Endothelial cell of umbilical vein (primary cell): Measurements from ENCODE around the gene SETD1A. TPM values are rescaled to one million over a fixed set of nuclear protein-coding genes. Genes with fewer than 3 reads are reported as not detected.

Source experiments
- BruUV-seq: library from RNA; stranded (reverse); fragments of 400-500 nt; replicated peaks from 2 replicates; lab custom pipeline; 2021; lab: Mats Ljungman, UMichigan
- CTCF ChIA-PET: fragments of 300-600, 350-600 bp; sonication (Branson Sonifier 250); formaldehyde crosslinking; loops from one replicate; lab custom pipeline; 2021; ENCODE audit warnings: antibody characterized with exemption, inconsistent platforms; lab: Charles Lee
- POLR2A ChIA-PET: fragments of 300-600, 350-600 bp; sonication (Branson Sonifier 250); formaldehyde crosslinking; loops from one replicate; lab custom pipeline; 2021; ENCODE audit warnings: antibody characterized with exemption, inconsistent platforms; lab: Charles Lee
- DNase-seq: peaks from one replicate; pipeline ENCODE4 v3.0.0-alpha.2; 2011; ENCODE audit warnings: low read depth, low spot score
- FAIRE-seq: peaks from 2 replicates; lab custom pipeline; 2011; peaks lifted over from hg19 to GRCh38; lab: Jason Lieb, UNC
- H2AFZ ChIP-seq: 2 replicates; pipeline ENCODE4 v1.6.0; 2012; ENCODE audit warnings: low read depth, low read length, control low read depth, inconsistent platforms
- H3K27ac ChIP-seq: 2 replicates; pipeline ENCODE4 v1.5.1; 2011; ENCODE audit warnings: low read depth, mild to moderate bottlenecking, control low read depth, low read length, moderate library complexity; ENCODE audit not compliant: insufficient read depth
- H3K27me3 ChIP-seq, 2 experiments: 2 replicates each; pipeline versions ENCODE4 v1.6.0 to v1.6.1; 2011; ENCODE audit warnings: low read length in 2 of 2, mixed read lengths in 1 of 2; ENCODE audit not compliant: control insufficient read depth in 2 of 2, insufficient read depth in 2 of 2
- H3K36me3 ChIP-seq, 2 experiments: 2 replicates in 1 of 2; 3 replicates in 1 of 2; pipeline ENCODE4 v1.5.1; 2011; ENCODE audit warnings: low read length in 2 of 2, mild to moderate bottlenecking in 1 of 2, moderate library complexity in 1 of 2; ENCODE audit not compliant: control insufficient read depth in 2 of 2, insufficient read depth in 2 of 2; ENCODE audit errors: extremely low read depth in 1 of 2
- H3K4me1 ChIP-seq: 3 replicates; pipeline ENCODE4 v1.5.1; 2011; ENCODE audit warnings: mild to moderate bottlenecking, low read length; ENCODE audit not compliant: control insufficient read depth, insufficient read depth; ENCODE audit errors: extremely low read depth
- H3K4me2 ChIP-seq: 2 replicates; pipeline ENCODE4 v1.6.1; 2011; ENCODE audit warnings: low read length, control low read depth, mixed read lengths; ENCODE audit not compliant: insufficient read depth
- H3K4me3 ChIP-seq, 3 experiments: fragments of 200-600 bp in 1 of 3; sonication (generic), shearing (Covaris generic) in 1 of 3; replicated peaks in 1 of 3; 2 replicates each; pipeline ENCODE4 v1.5.1; 2011 to 2016; ENCODE audit warnings: control low read depth in 3 of 3, low read length in 3 of 3, mild to moderate bottlenecking in 2 of 3, inconsistent platforms in 1 of 3, low read depth in 1 of 3, moderate library complexity in 1 of 3; ENCODE audit not compliant: insufficient read depth in 1 of 3
- H3K79me2 ChIP-seq: 2 replicates; pipeline ENCODE4 v1.6.0; 2012; ENCODE audit warnings: low read length, inconsistent platforms; ENCODE audit not compliant: control insufficient read depth, insufficient read depth
- H3K9ac ChIP-seq: replicated peaks from 2 replicates; pipeline ENCODE3; 2011; ENCODE audit warnings: low read length, control low read depth; ENCODE audit not compliant: insufficient read depth; ENCODE audit errors: extremely low read depth
- H3K9me1 ChIP-seq: replicated peaks from 3 replicates; pipeline ENCODE4 v1.6.0; 2011; ENCODE audit warnings: mild to moderate bottlenecking, low read length; ENCODE audit not compliant: control insufficient read depth, insufficient read depth; ENCODE audit errors: extremely low read depth
- H3K9me3 ChIP-seq: replicated peaks from 2 replicates; pipeline ENCODE4 v1.5.1; 2012; ENCODE audit warnings: low read length, inconsistent platforms; ENCODE audit not compliant: control insufficient read depth, insufficient read depth
- H4K20me1 ChIP-seq: replicated peaks from 2 replicates; pipeline ENCODE3; 2011; ENCODE audit warnings: mild to moderate bottlenecking, low read length; ENCODE audit not compliant: control insufficient read depth, insufficient read depth; ENCODE audit errors: extremely low read depth
- CTCF ChIP-seq, 2 donors: IDR thresholded peaks; 1 replicate in 1 of 2; 2 replicates in 1 of 2; pipeline ENCODE4 v1.5.1; 2011; ENCODE audit warnings: low read length in 2 of 2, mild to moderate bottlenecking in 2 of 2, moderate library complexity in 2 of 2, control low read depth in 1 of 2, inconsistent platforms in 1 of 2, low read depth in 1 of 2; ENCODE audit not compliant: insufficient read depth in 1 of 2; ENCODE audit errors: extremely low read depth in 1 of 2
- MAX ChIP-seq: IDR thresholded peaks from 2 replicates; pipeline ENCODE4 v1.6.1; 2011; ENCODE audit not compliant: insufficient read depth, insufficient read length
- MYC ChIP-seq: IDR thresholded peaks from one replicate; pipeline ENCODE4 v1.6.1; 2011; ENCODE audit warnings: mild to moderate bottlenecking, low read depth, low read length
- dilution Hi-C: fragments of 300-500 bp; cut with MboI; formaldehyde crosslinking; loops from one replicate; pipeline ENCODE4 v1.15.0; 2019; ENCODE audit warnings: low sequenced_read_pairs; ENCODE audit not compliant: extremely low pct_ligation_motif_present
- intact Hi-C: fragments of 100-400 bp; cut with micrococcal nuclease; formaldehyde crosslinking; loops from one replicate; pipeline ENCODE4 v1.10.0; 2022
- polyA plus RNA-seq, 4 experiments: library from polyadenylated mRNA; depleted of rRNA in 3 of 4; stranded (reverse) in 3 of 4; unstranded in 1 of 4; fragments of >200 nt; gene quantifications; 2 replicates each; pipeline versions ENCODE4 v1.2.1 to v1.2.3, GENCODE V29; 2011 to 2012; ENCODE audit warnings: missing spikeins in 1 of 4
- total RNA-seq: library from RNA; stranded (reverse); gene quantifications from 2 replicates; pipeline ENCODE4 v1.2.3, GENCODE V29; 2021

The SETD1A gene
- total and polyA plus RNA-seq, 2 donors (not counting 3 experiments of a cell fraction or from before 2014, with no cell fraction given) = 3.5 to 21.3 TPM

GRCh38 chr16:30977502-30977901, 19.9 kb downstream of the SETD1A start:
- DNase-seq (no peak), FAIRE-seq (no peak)
- Histone ChIP-seq H3K9me1 (no peaks in the 10 kb centered on the region), H3K4me1 (no peaks in the 10 kb centered on the region), H3K4me2 (no peak overlapping the region), H4K20me1 (no peaks in the 10 kb centered on the region), H3K4me3 (no peak overlapping the region), H3K27ac (no peak overlapping the region), H2AFZ (no peak overlapping the region), H3K79me2 (no peaks in the 10 kb centered on the region), H3K9ac (no peak overlapping the region), H3K27me3 (no peaks in the 10 kb centered on the region), H3K9me3 (no peaks in the 10 kb centered on the region), H3K36me3 (peaks cover 19 to 46% of the 10 kb centered on the region in 2 experiments)
- peak; percentile 33 to 36 for TF ChIP-seq CTCF (IDR thresholded peaks at IDR 0.05; ENCODE audit: extremely low read depth in 1 of 2, insufficient read depth in 1 of 2, low read depth in 1 of 2, low read length in 2 of 2)
- no peak for TF ChIP-seq MYC
- POLR2A ChIA-PET = no interaction called here
- dilution Hi-C loops = no loop called here
- no TSS peak for BruUV-seq
- CTCF ChIA-PET = no interaction called here
- intact Hi-C loops = no loop called here

- POLR2A ChIA-PET = no interaction called here
- H3K9me1 ChIP-seq = no peaks in the 10 kb centered on the region
- H3K27ac ChIP-seq = no peak overlapping the region
- BruUV-seq = no TSS peak
- no peaks in the 10 kb centered on the region for H4K20me1 ChIP-seq
- CTCF ChIA-PET = interaction anchor here (1.2 kb wide), 1 partner anchor 163 kb away, joined by 3 read pairs; no protein-coding TSS in a partner anchor
- H3K4me2 ChIP-seq = no peak overlapping the region
- H3K27me3 ChIP-seq = no peaks in the 10 kb centered on the region
- no peaks in the 10 kb centered on the region for H3K9me3 ChIP-seq
- DNase-seq (no peak), FAIRE-seq (no peak)
- peaks cover 12 to 37% of the 10 kb centered on the region in 2 experiments for H3K36me3 ChIP-seq
- no peak for TF ChIP-seq MAX
- intact Hi-C loops (loop anchor here (10.0 kb wide), 1 partner anchor 715 kb away; no protein-coding TSS in a partner anchor), dilution Hi-C loops (no loop called here)
- no peak overlapping the region for H3K4me3 ChIP-seq
- H3K9ac ChIP-seq = no peak overlapping the region
- no peak overlapping the region for H2AFZ ChIP-seq
- no peaks in the 10 kb centered on the region for H3K79me2 ChIP-seq
- H3K4me1 ChIP-seq = no peaks in the 10 kb centered on the region
These were observed 21.8 kb downstream of the SETD1A start for GRCh38 chr16:30979170-30980022.
